ENCODE data around the gene GXYLT2.

GRCh38 chr3:72970942-72971341 lies 83.1 kb downstream of the GXYLT2 start:
- TF ChIP-seq CTCF (IDR thresholded peaks at IDR 0.05) (no peak), POLR2A (IDR thresholded peaks at IDR 0.05) (no peak), EP300 (IDR thresholded peaks at IDR 0.05) (no peak)

Measured in stomach (tissue), 4 donors.